Measurements from ENCODE around the gene CDH18. TPM values are rescaled to one million over a fixed set of nuclear protein-coding genes. Genes with fewer than 3 reads are reported as not detected.

Gene CDH18
- total RNA-seq, 2 experiments from 2014 or later: not detected

DNA sequence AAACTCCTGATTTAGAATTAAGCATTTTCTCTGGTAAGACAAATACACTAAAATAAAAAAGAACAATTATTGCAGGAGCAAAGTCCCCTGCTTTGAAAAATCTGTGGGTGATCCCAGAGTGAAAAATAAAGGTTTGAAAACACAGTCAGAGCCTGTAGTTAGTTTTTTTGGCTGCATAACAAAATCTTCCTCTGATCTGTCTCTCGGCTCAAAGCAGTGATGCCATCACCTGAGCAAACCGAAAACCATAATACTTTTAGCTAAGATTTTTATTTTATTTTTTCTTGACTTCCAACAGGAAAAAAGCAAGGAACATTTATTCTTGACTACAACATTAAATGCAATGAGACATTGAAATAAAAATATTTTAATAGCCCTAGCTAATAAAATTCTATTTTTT lies 1.2 kb downstream of the CDH18 start:
- POLR2A ChIA-PET: interaction anchor here (0.7 kb wide), 2 partner anchors 14 to 1492 kb away, joined by 3 read pairs; no protein-coding TSS in a partner anchor
- TF ChIP-seq, protein P1, sequence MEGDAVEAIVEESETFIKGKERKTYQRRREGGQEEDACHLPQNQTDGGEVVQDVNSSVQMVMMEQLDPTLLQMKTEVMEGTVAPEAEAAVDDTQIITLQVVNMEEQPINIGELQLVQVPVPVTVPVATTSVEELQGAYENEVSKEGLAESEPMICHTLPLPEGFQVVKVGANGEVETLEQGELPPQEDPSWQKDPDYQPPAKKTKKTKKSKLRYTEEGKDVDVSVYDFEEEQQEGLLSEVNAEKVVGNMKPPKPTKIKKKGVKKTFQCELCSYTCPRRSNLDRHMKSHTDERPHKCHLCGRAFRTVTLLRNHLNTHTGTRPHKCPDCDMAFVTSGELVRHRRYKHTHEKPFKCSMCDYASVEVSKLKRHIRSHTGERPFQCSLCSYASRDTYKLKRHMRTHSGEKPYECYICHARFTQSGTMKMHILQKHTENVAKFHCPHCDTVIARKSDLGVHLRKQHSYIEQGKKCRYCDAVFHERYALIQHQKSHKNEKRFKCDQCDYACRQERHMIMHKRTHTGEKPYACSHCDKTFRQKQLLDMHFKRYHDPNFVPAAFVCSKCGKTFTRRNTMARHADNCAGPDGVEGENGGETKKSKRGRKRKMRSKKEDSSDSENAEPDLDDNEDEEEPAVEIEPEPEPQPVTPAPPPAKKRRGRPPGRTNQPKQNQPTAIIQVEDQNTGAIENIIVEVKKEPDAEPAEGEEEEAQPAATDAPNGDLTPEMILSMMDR (conservative IDR thresholded peaks at IDR 0.05; ENCODE audit: low read length): no peak
- no peak for TF ChIP-seq EZH2phosphoT487 (IDR thresholded peaks at IDR 0.05; ENCODE audit: borderline replicate concordance, low read depth, low read length)

DNA sequence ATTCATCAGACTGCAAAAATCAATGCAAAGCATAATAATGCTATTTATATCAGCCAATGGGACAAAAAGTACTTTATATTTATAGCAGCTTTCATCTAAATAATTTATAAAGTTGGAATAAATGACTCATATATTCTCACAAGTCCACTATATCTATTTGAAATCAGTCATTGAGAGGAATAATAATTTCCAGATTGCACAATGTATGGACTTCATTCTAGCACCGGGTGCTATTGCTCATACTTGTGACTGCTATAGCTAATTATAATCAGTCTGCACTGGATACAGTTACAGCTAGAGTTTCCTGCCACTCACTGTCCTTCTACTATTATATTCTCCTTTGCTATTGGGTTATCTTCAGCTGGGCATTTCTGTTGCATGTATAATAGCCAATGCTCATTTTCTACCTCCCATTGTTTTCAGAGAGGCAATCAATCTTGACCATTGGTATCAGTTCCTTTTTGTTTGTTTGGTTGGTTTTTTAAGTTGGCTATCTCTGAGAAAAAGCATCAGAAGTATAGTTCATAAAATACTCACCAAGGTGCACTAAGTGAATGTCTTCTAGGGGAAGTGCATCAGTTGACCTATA lies 1.9 kb downstream of the CDH18 start:
- no peaks in the 10 kb centered on the region for H3K9me3 ChIP-seq (ENCODE audit: low read length)
- no peaks in the 10 kb centered on the region for H3K36me3 ChIP-seq (ENCODE audit: insufficient read depth, low read length)
- no TSS peak for BruUV-seq (replicated peaks)
- H3K79me2 ChIP-seq (ENCODE audit: insufficient read depth, low read depth, low read length): no peaks in the 10 kb centered on the region
- TF ChIP-seq, protein P1 (conservative IDR thresholded peaks at IDR 0.05; ENCODE audit: low read length): no peak
- TF ChIP-seq EZH2phosphoT487 (IDR thresholded peaks at IDR 0.05; ENCODE audit: borderline replicate concordance, low read depth, low read length): no peak
- no peak overlapping the region for H3K4me2 ChIP-seq (ENCODE audit: low read length)
- POLR2A ChIA-PET: interaction anchor here (0.7 kb wide), 1 partner anchor 1475 kb away, joined by 3 read pairs; no protein-coding TSS in a partner anchor
- DNase-seq (ENCODE audit: low spot score): no peak
- no peaks in the 10 kb centered on the region for H4K20me1 ChIP-seq (ENCODE audit: insufficient read depth, low read length)
- CTCF ChIA-PET (ENCODE audit: unreplicated experiment): no interaction called here
- H3K9me2 ChIP-seq (ENCODE audit: insufficient read depth, low read length): no peaks in the 10 kb centered on the region
- H3K27ac ChIP-seq (ENCODE audit: low read depth, low read length, poor library complexity, severe bottlenecking): no peak overlapping the region
- no peak overlapping the region for H2AFZ ChIP-seq (ENCODE audit: low read length)
- H3K4me1 ChIP-seq (ENCODE audit: insufficient read depth, low read length, poor library complexity, severe bottlenecking): no peaks in the 10 kb centered on the region
- intact Hi-C loops (cut with micrococcal nuclease; ENCODE audit: unreplicated experiment): no loop called here
- H3K4me3 ChIP-seq (ENCODE audit: low read depth, low read length, poor library complexity, severe bottlenecking): no peak overlapping the region

More for the DNA sequence above, 1.2 kb downstream of the CDH18 start:
- H3K36me3 ChIP-seq (ENCODE audit: insufficient read depth, low read length): no peaks in the 10 kb centered on the region
- no peak for DNase-seq (ENCODE audit: low spot score)
- H3K27ac ChIP-seq (ENCODE audit: low read depth, low read length, poor library complexity, severe bottlenecking): no peak overlapping the region
- no peak overlapping the region for H3K4me3 ChIP-seq (ENCODE audit: low read depth, low read length, poor library complexity, severe bottlenecking)
- H3K9me2 ChIP-seq (ENCODE audit: insufficient read depth, low read length): no peaks in the 10 kb centered on the region
- intact Hi-C loops (cut with micrococcal nuclease; ENCODE audit: unreplicated experiment): no loop called here
- no peaks in the 10 kb centered on the region for H3K4me1 ChIP-seq (ENCODE audit: insufficient read depth, low read length, poor library complexity, severe bottlenecking)
- no TSS peak for BruUV-seq (replicated peaks)
- no peaks in the 10 kb centered on the region for H4K20me1 ChIP-seq (ENCODE audit: insufficient read depth, low read length)
- H3K79me2 ChIP-seq (ENCODE audit: insufficient read depth, low read depth, low read length): no peaks in the 10 kb centered on the region
- CTCF ChIA-PET (ENCODE audit: unreplicated experiment): no interaction called here
- H3K9me3 ChIP-seq (ENCODE audit: low read length): no peaks in the 10 kb centered on the region
- H3K4me2 ChIP-seq (ENCODE audit: low read length): no peak overlapping the region
- H2AFZ ChIP-seq (ENCODE audit: low read length): no peak overlapping the region

GRCh38 chr5:19978476-19978875 lies 9.5 kb downstream of the CDH18 start:
- Histone ChIP-seq H4K20me1 (ENCODE audit: insufficient read depth, low read length) (no peaks in the 10 kb centered on the region), H3K79me2 (ENCODE audit: insufficient read depth, low read depth, low read length) (no peaks in the 10 kb centered on the region), H3K9me3 (ENCODE audit: low read length) (no peaks in the 10 kb centered on the region), H3K4me3 (ENCODE audit: low read depth, low read length, poor library complexity, severe bottlenecking) (no peak overlapping the region), H3K4me1 (ENCODE audit: insufficient read depth, low read length, poor library complexity, severe bottlenecking) (no peaks in the 10 kb centered on the region), H3K36me3 (ENCODE audit: insufficient read depth, low read length) (no peaks in the 10 kb centered on the region), H2AFZ (ENCODE audit: low read length) (no peak overlapping the region), H3K4me2 (ENCODE audit: low read length) (no peak overlapping the region), H3K27ac (ENCODE audit: low read depth, low read length, poor library complexity, severe bottlenecking) (no peak overlapping the region), H3K9me2 (ENCODE audit: insufficient read depth, low read length) (no peaks in the 10 kb centered on the region)
- no TSS peak for BruUV-seq (replicated peaks)
- CTCF ChIA-PET (ENCODE audit: unreplicated experiment): no interaction called here
- no peak for TF ChIP-seq EZH2phosphoT487 (IDR thresholded peaks at IDR 0.05; ENCODE audit: borderline replicate concordance, low read depth, low read length)
- TF ChIP-seq, protein P1 (conservative IDR thresholded peaks at IDR 0.05; ENCODE audit: low read length): no peak
- POLR2A ChIA-PET: no interaction called here
- intact Hi-C loops (cut with micrococcal nuclease; ENCODE audit: unreplicated experiment): no loop called here
- DNase-seq (ENCODE audit: low spot score): no peak
